Epithelial cell of esophagus (primary cell): ENCODE results near the gene TNKS2.

Experiments used
- DNase-seq: peaks from one replicate; pipeline ENCODE4 v3.0.0; 2010; ENCODE audit warnings: low read depth
- H3K4me3 ChIP-seq: 2 replicates; pipeline ENCODE4 v1.5.1; 2011; ENCODE audit warnings: mild to moderate bottlenecking, low read length, control low read depth
- TF ChIP-seq, protein P1 (sequence below): IDR thresholded peaks from 2 replicates; pipeline ENCODE4 v1.5.1; 2011; ENCODE audit warnings: low read depth, mild to moderate bottlenecking, low read length, control low read depth, inconsistent platforms; ENCODE audit not compliant: insufficient read depth; ENCODE audit errors: missing control alignments

The TNKS2 gene

DNA sequence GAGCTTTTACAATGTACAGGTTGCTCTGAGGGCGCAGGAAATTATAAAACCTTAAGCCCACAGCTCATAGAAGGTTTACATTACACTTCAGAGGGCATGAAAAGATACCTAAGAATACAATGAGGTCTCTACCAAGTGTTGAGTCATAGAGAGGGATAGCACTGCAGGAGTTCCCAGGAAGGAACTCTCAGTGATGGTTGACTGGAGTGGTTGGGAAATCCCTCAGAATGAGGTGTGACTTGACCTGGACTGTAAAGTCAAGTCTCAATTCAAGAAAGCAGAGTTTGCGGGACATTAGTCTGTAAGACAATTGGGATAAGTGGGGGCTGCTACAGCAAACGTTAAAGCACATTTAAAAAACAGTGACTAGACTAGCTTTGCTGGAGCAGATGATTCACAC is 21.9 kb downstream of the TNKS2 start:
- DNase-seq, result peak; percentile 59
- TF ChIP-seq, protein P1, sequence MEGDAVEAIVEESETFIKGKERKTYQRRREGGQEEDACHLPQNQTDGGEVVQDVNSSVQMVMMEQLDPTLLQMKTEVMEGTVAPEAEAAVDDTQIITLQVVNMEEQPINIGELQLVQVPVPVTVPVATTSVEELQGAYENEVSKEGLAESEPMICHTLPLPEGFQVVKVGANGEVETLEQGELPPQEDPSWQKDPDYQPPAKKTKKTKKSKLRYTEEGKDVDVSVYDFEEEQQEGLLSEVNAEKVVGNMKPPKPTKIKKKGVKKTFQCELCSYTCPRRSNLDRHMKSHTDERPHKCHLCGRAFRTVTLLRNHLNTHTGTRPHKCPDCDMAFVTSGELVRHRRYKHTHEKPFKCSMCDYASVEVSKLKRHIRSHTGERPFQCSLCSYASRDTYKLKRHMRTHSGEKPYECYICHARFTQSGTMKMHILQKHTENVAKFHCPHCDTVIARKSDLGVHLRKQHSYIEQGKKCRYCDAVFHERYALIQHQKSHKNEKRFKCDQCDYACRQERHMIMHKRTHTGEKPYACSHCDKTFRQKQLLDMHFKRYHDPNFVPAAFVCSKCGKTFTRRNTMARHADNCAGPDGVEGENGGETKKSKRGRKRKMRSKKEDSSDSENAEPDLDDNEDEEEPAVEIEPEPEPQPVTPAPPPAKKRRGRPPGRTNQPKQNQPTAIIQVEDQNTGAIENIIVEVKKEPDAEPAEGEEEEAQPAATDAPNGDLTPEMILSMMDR, result no peak
- H3K4me3 ChIP-seq, result no peak overlapping the region

DNA sequence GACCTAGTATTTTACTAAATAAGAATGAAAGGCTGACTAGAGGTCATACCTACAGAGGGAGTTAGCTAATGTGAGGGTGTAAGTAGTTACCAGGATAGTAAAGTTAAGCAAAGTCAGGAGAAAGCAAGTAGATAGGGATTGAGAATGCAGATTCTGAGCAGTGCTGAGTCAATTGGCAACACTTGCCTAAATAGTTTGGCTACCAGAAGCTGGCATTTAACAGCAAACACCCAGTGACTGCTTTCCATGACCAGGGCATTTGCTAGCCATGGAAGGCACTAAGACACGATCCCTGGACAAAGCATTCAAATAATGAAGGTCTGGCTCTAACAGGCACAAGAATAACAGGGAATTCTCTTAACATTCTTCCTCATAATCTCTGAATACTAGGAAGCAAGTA is 25.9 kb downstream of the TNKS2 start:
- H3K4me3 ChIP-seq, result no peak overlapping the region
- no peak for DNase-seq
- TF ChIP-seq, protein P1, result no peak

DNA sequence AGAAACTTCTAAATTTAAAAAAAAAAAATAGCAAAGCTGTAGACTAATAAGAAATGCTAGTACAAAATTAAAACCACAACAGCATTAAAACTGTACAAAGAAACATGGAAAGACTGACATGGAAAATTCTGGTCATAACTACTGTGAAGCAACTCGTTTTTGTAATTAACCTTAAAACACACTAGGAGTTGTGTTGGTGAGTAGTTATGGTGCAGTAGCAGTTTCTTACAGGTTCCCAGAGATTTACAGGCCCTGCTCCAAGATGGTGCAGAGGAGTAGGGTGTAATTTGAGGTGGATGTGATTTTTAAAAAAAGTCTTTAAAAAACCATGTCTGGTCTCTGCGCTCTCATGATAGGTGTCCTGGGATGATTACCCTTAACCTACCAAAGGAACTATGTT is 31.0 kb downstream of the TNKS2 start:
- no peak overlapping the region for H3K4me3 ChIP-seq
- no peak for DNase-seq
- TF ChIP-seq, protein P1, result no peak

DNA sequence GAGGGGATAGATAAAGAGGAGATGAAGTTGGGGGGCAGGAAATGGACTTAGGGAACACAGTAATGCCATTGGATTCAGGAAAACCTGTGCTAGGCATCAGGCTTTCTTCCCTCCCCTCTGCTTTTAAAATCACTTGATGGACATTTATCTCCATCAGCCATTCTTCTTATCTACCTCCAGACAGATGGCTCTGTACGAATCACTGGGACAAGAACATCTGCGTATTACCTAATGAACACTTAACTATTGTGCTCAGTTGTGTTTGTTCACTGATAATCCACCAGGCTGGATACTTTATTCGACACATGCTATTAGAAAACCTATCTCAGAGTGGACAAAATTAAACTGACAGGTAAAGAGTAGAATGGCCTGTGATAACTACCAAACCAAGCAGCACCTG is 40.0 kb downstream of the TNKS2 start:
- H3K4me3 ChIP-seq, result no peak overlapping the region
- TF ChIP-seq, protein P1, result no peak
- no peak for DNase-seq

DNA sequence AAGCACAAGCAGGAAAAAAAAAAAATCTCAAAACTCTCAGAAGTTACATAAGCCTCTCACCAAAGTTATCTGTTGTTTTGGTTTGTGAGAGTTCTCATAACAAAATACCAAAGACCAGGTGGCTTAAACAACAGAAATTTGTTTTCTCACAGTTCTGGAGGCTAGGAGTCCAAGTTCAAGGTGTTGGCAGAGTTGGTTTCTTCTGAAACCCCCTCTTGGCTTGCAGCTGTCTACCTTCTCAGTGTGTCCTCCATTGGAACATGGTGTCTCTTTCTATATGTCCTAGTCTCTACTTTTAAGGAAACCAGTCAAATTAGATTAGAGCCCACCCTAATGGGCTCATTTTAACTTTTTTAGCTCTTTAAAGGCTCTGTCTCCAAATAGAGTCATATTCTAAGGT is 44.9 kb downstream of the TNKS2 start:
- DNase-seq, result no peak
- H3K4me3 ChIP-seq, result no peak overlapping the region
- TF ChIP-seq, protein P1, result no peak

DNA sequence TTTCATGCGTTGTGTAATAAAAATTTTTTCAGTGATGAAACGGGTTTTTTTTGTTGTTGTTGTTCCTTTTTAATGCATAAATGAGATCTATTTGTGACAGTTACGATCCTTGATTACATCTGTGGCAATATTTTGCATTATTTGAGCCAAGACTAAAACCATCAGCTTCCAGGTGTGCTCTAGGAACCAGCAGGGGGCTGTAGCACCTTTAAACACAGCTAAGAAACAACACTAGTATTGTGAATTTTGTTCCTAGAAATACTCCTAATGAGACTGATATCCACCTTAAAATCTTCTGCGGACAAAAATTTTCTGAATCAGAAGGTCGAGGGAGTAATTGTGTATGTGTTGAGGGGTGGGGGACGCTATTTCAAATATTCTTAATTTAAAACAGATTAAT is 58.4 kb downstream of the TNKS2 start:
- TF ChIP-seq, protein P1, result peak; percentile 60
- no peak overlapping the region for H3K4me3 ChIP-seq
- peak; percentile 27 for DNase-seq

DNA sequence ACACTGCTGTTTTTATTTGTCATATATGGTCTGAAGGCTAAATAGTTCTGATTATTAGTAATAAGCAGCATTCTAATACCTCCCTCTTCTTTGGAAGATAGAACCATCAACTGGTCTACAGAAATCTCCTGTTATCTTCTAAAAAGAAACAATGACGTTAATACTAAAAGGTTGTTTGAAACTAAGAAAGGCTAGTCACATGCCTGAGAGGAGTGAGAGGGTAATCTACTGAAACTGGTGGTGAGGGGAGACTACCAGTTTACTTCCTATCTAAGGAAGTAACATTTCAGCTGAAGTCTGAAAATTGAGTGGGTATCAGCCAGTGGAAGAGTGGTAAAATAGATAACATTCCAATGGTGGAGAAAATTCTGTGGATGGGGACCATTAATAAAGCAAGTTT is 62.7 kb downstream of the TNKS2 start:
- TF ChIP-seq, protein P1, result no peak
- H3K4me3 ChIP-seq, result no peak overlapping the region
- DNase-seq, result no peak
